ENCODE results near the gene PBX1. TPM values are rescaled to one million over a fixed set of nuclear protein-coding genes. Genes with fewer than 3 reads are reported as not detected.

Gene PBX1
- total RNA-seq, 1 donor from 2014 or later: 87.2 TPM

DNA sequence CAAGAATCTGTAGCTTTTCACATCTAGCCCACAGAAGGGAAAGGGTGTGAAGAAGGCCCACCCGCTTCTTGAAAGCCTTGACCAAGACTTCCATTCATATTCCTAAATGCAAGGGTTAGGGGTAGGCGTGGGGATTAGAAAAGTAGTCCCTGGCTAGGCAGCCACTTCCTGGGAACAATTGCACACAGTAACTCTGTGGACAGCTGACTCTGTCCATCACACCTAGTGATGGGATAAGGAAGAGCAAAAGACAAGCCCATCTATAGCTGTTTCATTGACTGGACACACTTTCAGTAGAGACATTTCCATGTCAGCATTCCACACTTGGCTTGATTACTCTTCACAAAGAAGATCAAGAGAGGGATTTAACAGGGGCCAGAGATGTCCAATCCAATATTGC is 294.2 kb downstream of the PBX1 start:
- DNase-seq (ENCODE audit: low spot score): no peak

DNA sequence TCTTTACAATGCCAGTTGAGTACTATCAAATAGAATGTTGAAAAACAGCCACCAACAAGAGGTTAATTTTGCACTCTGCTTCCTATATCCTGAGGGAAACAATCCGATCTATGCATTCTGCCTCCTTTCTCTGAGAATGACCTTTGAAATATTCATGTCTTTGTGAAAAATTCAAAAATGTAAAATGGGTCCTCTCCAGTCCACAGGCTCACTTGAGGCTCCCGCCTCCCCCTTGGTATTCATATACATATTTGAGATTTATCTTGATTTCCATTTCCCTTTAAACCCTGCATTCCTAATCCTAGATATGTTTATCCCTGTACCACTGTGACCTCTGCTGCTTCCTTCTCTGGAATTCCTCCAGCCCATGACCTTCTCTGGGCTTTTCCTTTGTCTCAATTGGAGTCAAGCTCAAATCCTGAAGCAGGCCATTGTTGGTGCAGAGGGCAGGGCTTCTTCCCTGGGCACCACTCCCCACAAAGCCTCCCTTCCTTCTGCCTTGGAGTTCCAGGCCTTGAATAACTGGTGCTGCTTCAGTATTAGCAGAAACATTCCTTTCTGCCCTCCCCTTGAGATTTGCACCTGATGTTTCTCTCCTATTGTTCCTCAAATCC is 296.8 kb downstream of the PBX1 start:
- DNase-seq (ENCODE audit: low spot score): no peak

DNA sequence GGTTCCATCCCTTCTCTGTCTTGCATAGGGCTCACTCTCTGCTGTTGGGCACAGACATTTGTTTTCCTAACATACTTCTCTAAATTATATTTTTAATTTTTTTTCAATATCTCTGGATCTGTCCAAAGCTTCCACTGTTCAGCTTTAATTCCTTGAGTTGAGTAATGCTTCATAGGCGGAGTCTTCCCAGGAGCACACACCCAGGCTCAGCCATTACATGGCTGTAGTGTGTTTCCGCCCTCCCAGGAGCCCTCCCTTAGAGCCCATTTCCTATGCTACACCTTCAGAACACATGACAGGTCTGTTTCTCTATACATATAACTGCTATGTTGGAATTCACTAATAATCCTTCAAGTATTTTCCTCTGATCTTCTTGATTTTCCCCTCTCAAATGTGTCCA is 297.4 kb downstream of the PBX1 start:
- DNase-seq (ENCODE audit: low spot score): no peak

DNA sequence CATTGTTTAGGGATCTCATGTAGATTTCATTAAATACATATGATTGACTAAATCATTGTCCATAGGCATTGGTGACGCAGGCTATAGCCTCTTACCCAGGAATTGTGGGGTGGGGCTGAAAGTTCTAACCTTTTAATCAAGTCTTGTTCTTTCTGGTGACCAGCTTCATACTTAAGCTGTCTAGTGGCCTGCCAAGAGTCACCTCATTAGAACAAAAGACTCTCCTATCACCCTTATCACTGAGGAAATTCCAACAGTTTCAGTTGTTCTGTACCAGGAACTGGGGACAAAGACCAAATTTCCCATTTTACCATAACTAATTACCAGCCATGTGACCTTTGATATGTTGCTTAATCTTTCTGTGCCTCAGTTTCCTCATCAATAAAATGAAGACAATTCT is 298.5 kb downstream of the PBX1 start:
- DNase-seq (ENCODE audit: low spot score): no peak

DNA sequence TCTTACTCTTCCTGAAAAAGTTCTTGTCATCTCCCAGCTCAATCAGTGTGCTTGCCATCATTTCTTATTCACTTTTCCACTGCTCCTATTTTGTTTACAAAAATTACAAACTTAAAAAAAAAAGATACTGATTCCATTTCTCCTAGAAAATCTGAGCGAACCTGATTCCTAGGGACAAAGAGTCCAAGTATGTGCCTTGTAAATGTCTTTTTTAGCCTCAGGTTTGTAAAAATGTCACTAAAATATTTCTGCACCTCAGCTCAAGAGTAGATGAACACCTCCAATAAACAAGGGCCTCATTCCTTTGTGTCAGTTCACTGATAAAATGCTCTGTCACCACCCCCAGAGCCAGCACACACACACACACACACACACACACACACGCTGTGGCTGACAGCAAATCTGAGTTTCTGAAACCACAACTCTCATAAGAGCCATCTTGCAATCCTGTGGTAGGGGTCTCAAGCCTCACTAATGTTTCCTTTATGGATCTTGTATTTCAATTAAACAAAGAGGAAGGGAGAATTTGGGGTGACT is 299.2 kb downstream of the PBX1 start:
- no peak for DNase-seq (ENCODE audit: low spot score)

DNA sequence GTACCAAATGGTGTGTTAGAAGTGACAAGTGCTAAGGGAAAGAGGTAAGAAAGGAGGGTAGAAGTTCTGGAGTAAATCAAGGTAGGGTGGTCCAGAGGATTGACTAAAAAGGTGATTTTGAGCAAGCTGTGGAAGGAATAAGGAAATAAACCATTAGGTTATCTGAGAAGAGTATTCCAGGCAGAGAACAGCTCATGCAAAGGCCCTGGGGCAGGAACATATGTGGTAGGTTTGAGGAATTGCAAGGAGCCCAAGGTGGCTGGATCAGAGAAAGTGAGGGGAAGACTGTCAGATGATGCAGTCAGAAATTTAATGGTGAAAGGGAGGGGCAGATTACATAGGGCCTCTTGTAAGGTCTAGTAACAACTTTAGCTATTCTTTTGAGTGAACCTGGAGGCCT is 302.6 kb downstream of the PBX1 start:
- DNase-seq (ENCODE audit: low spot score): no peak

DNA sequence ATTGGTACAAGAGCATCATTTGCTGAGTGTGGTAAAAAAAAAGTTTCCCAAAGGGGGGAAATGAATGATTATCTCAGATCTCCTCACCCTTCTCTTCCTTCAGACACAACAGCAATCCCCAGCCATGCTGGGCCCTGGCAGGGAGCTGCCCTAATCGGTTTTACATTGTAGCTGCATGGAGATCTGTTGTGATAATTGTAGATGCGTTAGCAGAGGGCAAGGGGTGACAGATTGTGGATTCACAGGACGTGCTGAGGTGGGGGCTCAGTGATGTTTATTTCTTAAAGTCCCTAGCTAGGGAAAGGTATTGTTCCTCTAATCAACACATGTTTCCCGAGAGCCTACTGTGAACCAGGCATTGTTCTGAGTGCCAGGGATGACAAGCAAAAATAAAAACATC is 304.1 kb downstream of the PBX1 start:
- DNase-seq (ENCODE audit: low spot score): no peak

DNA sequence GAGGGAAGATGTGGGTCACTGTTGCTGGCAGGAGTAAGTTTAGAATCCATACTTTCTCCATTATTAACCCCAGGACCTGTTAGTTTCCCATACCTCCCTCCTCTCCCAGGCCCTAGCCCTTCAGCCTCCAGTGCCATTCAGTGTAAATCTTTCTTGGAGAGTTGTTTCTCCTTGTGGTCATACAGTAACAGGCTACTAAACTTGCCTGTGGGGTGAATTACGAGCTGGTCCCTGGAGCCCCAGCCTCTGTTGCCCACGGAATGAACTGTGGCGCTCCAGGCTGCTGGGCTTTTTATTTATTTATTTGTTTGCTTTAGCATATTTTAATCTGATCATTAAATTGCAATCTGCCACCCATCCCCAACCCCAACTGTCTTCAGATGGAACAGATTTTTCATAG is 305.2 kb downstream of the PBX1 start:
- no peak for DNase-seq (ENCODE audit: low spot score)

DNA sequence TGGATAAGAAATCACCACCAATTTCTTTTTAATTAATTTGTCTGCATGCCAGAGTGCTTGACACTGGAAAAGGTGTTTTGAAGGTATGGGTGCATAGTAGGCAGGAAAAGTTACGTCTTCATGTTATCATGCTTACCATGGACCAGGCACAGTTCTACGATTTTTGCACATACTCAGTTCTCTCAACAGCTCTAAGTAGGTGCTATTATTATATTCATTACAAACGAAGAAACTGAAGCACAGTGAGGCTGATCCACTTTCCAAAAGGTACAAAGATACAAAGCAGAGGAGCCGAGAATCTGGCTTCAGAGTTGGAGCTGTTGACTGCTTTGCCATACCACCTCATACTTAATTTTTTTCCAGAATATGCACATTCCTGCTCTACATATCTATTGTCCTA is 306.4 kb downstream of the PBX1 start:
- no peak for DNase-seq (ENCODE audit: low spot score)

DNA sequence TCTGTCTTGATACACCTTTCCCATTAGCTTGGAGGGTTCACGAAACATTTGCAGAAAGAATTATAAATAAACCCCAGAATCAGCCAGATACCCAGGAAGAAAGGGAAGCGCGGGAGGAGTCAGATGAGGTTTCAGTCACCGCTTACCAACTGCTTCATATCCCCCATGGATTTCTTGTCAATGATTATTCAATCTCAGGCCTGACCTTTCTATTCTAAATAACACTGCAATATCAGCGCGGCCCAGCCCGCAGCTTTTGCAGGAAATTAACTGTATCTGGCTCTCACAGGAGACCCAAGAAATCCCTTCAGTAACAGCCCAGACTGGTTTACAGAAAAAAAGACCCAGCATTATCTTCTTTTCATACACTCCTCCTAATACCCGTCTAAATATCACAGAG is 308.6 kb downstream of the PBX1 start:
- no peak for DNase-seq (ENCODE audit: low spot score)

DNA sequence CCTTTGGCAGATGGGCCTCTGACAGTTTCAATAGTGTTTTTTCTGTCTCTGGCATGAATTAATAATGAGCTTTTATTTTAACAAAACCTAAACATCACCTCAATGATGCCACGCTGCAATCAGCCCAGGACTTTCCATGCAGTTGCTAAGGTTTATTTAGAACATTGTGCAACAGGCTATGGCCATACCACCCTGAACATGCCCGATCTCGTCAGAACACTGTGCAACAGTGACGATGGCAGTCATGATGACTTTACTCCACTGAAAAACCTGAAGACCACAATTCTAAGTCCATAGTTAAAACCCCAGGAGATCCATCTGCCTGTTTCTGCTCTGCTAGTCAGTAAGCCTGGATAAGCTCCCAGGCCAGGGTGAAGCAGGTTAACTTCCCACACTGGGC is 310.0 kb downstream of the PBX1 start:
- no peak for DNase-seq (ENCODE audit: low spot score)

DNA sequence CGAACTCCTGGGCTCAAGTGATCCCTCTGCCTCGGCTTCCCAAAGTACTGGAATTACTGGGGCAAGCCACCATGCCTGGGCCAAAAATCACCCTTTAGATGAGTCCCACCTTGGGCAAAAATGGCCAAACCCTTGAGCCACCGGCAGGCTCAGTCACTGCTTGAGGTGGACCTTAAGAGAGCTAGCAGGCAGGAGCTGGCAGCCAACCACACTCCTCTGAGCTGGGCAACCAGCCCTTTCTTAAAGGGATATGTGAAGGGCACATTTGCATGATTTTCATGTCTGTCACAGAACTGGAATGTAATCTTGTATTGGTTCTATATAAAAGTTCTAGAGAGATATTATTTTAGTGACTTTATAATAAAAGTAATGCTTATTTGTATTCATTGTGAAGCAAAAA is 316.5 kb downstream of the PBX1 start:
- DNase-seq (ENCODE audit: low spot score): no peak

DNA sequence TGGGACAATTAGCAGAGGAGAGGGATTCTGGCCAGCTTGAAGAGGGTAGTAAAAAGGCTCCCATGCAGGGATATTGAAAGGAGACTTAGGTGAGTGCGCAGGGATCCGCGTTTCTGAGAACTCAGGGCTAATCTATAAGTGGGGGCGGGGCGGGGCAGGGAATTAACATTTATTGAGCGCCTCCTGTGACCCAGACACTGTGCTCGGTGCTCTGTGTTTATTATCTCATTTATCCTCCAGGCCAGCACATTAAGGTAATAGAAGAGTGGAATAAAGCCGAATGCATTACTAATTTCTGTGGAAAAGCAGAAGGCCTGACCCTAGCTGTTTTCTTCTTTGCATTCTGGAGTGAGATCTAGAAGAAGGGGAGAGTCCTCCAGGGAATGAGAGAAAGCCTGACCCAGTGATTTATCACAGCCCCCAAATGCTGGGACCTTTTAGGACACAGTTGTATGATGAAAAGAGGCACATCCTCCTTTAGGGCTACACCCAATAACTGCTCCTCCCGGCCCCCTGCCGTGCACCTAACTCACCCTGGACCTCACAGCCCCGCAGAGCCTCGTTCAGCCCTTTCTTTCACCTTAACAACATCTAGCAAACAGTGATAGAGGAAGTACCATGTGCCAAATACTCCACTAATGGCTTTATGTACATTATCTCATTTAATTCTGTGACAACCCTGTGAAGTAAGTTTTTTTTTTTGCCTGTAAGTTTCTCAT is 317.6 kb downstream of the PBX1 start:
- no peak for DNase-seq (ENCODE audit: low spot score)

DNA sequence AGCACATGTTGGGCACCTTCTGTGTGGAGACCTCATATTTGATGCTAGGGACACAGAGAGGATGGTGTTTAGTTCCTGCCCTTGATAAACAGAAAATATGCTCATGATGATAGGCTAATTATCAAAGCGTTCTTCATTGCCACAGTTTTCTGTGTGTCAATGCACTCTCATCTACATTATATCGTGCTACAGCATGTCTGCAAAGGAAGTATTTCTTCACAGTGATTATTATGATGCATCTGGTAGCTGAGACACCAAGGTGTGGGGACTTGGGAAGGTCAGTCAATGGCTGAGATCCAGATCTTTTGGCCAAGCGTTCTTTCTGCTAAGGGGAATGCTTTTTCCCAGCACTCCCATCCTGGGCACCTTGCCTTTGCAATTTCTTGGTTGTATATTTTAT is 321.2 kb downstream of the PBX1 start:
- DNase-seq (ENCODE audit: low spot score): no peak

DNA sequence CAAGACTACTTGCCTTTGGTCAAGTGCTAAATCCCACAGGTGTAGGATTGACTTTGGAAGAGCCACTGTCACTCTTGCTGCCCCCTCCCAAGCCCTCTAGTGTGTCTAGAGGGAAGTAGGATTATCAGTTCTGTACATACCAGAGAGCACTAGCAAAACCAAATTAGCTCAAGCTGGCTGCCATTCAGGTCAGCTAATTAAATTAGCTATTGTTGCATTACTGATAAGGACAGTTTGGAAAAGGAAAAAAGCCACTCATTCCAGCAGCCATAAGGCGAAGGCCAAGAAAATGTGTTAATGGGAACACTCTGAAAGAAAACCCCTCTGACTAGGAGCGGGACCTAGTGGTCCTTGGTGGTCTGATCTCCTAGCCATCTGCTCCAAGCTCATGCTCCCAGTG is 321.7 kb downstream of the PBX1 start:
- no peak for DNase-seq (ENCODE audit: low spot score)

DNA sequence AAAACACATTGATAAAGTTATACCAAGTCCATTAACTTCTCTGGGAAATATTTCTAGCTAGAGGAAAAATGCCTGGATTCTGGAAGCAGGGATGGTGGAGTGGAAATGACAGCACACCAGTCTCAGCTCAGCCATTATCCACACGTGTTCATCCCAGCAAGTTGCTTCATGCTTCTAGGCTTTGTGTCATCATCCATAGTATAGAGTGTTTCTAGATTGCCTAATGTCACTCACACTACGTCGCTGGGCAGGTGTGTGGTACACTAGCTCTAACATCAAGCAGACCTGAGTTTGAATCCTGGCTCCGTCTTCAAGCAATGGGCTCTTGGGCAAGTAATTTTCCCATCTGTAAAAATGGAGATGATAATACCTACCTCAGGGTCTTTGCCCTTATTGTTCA is 326.3 kb downstream of the PBX1 start:
- DNase-seq (ENCODE audit: low spot score): no peak

DNA sequence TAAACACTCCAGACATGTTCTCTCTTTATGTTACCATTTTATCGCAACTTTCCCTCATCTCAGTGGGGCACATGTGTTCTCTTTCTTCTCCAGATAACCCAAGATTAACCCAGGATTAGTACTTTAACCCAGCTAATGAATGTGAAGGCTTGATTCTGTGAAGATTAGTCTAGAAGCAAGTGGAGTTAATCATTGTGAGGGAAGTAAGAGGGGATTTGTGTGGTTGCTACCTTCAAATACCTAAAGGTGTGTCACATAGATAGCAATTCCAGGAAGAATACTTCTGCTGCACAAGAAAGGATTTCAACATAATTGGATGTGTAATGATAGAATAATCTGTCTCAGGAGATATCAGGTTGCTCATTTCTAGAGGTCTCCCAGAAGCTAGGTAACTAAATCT is 327.1 kb downstream of the PBX1 start:
- DNase-seq (ENCODE audit: low spot score): no peak

DNA sequence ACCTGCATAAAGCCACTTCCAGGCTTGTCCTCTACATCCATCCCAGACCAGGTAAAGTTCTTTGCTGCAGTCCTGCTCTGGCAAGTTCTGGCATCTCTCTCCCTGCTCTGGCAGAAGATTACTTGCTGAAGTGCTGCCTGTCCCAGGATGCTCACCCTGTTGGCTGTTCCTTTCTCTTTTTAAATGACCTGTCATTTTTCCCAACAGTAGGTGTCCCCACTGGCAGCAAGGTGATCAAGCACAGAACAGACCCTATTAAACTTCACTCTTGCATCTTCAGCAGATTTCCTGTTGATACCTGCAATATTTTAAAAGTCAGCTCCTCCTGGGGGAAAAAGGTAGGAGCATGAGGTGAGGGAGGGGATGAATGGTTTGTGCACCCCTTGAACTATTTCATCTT is 332.6 kb downstream of the PBX1 start:
- DNase-seq (ENCODE audit: low spot score): no peak

DNA sequence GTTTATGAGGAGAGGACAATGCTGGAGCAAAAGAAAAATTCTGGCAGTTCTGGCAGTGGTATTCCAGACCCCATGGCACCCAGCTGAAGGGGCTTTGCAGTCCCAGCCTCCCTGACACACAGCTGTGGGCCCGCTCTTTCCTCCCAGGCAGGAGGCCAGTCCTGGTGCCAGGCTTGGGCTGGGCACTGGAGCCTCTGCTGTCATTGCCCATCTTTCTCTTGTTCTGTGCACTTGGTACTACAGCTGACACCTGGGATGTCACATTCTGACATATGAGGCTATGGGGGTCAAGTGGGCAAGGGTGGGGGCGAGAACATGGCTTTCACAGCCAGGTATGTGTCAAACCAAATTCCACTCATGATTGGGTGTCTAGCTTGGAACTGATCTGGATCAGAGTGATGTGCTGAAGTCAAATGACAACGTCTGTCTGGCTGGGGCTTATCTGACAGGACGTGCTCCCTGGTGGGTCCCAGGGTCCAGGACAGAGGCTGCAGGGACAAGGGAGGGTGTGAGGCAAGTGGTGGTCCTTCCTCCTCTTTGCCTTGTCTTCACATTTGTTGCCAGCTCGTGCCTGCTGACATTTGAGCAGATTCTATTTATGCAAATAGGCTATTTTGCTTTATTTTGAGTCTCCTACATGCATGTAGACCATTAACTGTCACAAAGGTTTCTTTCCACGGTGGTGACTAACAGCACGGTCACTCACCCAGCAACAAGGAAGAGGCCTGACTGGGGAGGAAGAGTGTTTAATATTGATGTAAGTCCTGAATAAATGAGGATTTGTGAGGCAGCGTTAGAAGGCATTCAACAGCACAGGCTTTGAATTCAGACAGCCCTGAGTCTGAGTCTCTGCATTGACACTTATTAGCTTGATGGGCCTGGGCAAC is 336.3 kb downstream of the PBX1 start:
- no peak for DNase-seq (ENCODE audit: low spot score)

DNA sequence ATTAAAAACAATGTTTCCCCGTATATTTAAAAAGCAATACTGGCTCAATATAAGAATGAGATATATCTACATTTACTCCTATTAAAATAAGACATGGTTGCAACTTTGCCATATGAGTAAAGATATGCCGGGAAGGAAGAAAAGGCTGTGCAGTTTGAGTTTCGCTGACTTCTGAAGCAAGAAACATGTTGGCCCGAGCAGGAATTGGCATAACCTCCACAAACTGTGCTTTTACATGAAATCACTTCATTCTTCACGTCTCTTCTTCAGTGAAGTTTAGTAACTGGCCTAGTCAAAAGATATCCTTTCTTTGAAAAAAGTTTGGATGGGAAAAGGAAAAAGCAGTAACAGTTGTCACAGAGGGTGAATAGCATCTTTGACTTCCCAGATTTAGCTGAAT is 342.0 kb downstream of the PBX1 start:
- no peak for DNase-seq (ENCODE audit: low spot score)

Data from mesenteric fat pad (tissue), 1 donor.